ENCODE measurements around the gene PRIM1.

- TF ChIP-seq POLR2AphosphoS5 (IDR thresholded peaks at IDR 0.05) (no peak), CTCF (IDR thresholded peaks at IDR 0.05) (no peak)
Measured at GRCh38 chr12:56724701-56724971, 27.5 kb downstream of the PRIM1 start.

All from stomach (tissue), 4 donors.